HAP-1 (cell line): ENCODE measurements around the gene PYM1.

ENCODE experiments used
- DNase-seq, 2 experiments: peaks; one replicate each; pipeline ENCODE4 v3.0.0-alpha.2; 2016 to 2020; ENCODE audit warnings: low spot score in 2 of 2
- H3K27me3 ChIP-seq: fragments of 250-450 bp; sonication (Bioruptor Pico); 2 replicates; pipeline ENCODE4 v1.5.1; 2020; ENCODE audit warnings: low read depth, mild to moderate bottlenecking, moderate library complexity
- H3K36me3 ChIP-seq: fragments of 250-450 bp; sonication (Bioruptor Pico); replicated peaks from 2 replicates; pipeline ENCODE4 v1.5.1; 2020; ENCODE audit warnings: mild to moderate bottlenecking
- H3K4me1 ChIP-seq: fragments of 250-450 bp; sonication (Bioruptor Pico); 2 replicates; pipeline ENCODE4 v1.5.1; 2020; ENCODE audit warnings: mild to moderate bottlenecking
- H3K4me3 ChIP-seq: fragments of 250-450 bp; sonication (Bioruptor Pico); 2 replicates; pipeline ENCODE4 v1.5.1; 2020; ENCODE audit warnings: mild to moderate bottlenecking, moderate library complexity
- H3K9me3 ChIP-seq: fragments of 250-450 bp; sonication (Bioruptor Pico); 2 replicates; pipeline ENCODE4 v1.5.1; 2020; ENCODE audit warnings: mild to moderate bottlenecking, moderate library complexity
- in situ Hi-C: fragments of 300-500 bp; cut with MboI; formaldehyde crosslinking; loops from 3 replicates; pipeline ENCODE4 v1.14.3; 2020; ENCODE audit warnings: low sequenced_read_pairs, inconsistent platforms, mixed read lengths

Gene PYM1

DNA sequence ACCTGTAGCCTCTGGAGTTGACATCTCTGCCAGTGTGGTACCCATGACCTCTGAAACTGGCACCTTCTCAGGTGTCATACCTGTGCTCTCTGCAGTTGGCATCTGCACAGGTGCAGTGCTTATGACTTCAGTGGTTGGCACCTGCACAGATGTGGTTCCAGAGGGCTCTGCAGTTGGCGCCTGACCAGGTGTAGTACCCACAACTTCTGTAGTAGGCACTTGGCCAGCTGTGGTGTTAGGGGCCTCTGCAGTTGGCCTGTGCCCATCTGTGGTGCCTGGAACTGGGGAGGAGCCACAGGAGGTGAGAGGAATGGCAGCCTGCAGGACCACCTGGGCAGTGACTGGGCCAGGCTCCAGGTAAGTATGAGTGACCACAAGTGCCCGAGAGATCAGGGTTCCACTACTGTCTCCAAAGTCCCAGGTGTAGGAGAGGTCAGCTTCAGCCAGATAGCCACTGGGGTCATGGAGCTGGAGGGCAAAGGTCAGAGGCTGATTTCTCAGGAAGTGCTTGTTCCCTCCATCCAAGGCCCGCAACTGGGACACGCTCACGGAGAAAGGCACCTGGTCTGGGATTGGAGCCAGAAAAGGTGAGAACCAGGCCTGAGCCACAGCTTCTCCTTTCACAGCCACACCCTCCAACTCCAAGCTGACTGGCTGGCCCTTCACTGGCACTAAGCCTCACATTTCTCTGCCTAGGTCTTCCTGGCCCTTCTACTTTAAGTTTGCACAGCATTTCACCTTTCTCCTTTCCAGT, 29.6 kb upstream of the PYM1 start:
- no peaks in the 10 kb centered on the region for H3K36me3 ChIP-seq

DNA sequence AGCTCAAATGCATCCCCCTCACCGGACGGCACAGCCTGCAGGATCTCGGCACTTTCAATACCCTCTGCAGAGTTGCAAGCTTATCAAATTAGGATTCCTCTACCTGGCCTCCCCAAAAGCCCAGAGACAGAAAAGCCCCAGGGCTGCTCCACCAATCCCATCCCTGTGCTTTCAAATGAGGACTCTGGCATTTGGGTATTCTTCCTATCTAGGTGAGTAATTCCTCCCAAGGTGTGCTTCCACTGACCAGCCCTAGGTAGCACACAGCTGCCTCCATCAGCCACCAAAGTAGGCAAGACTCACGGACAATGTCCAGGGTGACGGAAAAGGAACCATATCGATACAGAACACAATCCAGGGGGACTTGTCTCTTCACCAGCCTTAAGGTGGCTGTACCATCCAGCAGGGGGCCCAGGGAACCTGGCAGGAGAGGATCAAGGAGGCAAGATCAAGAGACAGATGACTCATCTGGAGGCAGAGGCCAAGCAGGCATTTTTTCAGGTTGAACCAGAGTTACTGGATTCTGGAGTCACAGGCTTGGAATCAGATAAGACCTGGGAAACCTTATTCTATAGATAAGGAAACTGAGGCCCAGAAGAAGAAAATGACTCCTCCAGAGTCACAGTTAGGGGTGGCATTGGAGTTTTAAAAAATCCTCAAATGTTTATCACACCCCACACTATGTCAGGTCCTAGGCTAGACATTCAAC, 28.3 kb upstream of the PYM1 start:
- Histone ChIP-seq H3K4me3 (no peak overlapping the region), H3K4me1 (no peaks in the 10 kb centered on the region), H3K9me3 (no peaks in the 10 kb centered on the region), H3K27me3 (no peaks in the 10 kb centered on the region), H3K36me3 (no peaks in the 10 kb centered on the region; the same call in 1 of the 2 replicates)
- peak in 1 of 2 experiments; percentile 40 for DNase-seq
- in situ Hi-C loops: no loop called here

More for the DNA sequence above, 29.6 kb upstream of the PYM1 start:
- no peak for DNase-seq
- Histone ChIP-seq H3K9me3 (no peaks in the 10 kb centered on the region), H3K4me3 (no peak overlapping the region), H3K27me3 (no peaks in the 10 kb centered on the region), H3K4me1 (no peaks in the 10 kb centered on the region)
- in situ Hi-C loops: no loop called here

GRCh38 chr12:55955344-55955743, 27.6 kb upstream of the PYM1 start:
- no peak for DNase-seq
- H3K36me3 ChIP-seq: no peaks in the 10 kb centered on the region; the same call in 1 of the 2 replicates
- no peaks in the 10 kb centered on the region for H3K27me3 ChIP-seq
- H3K4me1 ChIP-seq: no peaks in the 10 kb centered on the region
- H3K4me3 ChIP-seq: no peak overlapping the region
- in situ Hi-C loops: no loop called here
- no peaks in the 10 kb centered on the region for H3K9me3 ChIP-seq

GRCh38 chr12:55946553-55946952, 18.9 kb upstream of the PYM1 start:
- no peak for DNase-seq
- in situ Hi-C loops: no loop called here
- Histone ChIP-seq H3K4me3 (no peak overlapping the region), H3K27me3 (no peaks in the 10 kb centered on the region), H3K4me1 (no peaks in the 10 kb centered on the region), H3K36me3 (no peaks in the 10 kb centered on the region), H3K9me3 (no peaks in the 10 kb centered on the region)

DNA sequence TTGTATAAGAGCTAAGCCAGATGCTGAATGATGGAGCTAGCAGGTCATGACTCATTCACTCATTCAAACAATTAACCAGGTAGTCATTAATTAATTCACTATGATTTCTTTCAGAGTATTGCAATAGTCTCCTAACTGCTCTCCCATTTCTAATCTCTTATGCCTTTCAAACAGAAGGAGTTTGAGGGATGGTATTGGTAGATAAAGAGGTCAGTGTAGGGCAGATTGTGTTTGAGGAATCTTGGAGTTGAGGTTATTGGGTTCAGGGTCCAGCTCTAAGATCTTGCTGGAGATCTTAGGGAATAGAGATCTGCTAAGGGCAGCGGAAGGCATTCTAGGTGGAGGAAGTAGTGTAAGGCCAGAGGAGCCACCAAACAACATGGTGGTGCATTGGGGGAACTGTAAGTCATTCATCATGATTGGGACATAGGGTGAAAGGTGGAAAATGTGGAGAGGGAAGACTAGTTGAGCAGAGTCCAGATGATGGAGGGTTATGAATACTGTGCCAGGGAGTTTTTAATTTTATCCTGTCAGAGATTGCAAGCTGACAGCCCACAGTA, 15.0 kb upstream of the PYM1 start:
- Histone ChIP-seq H3K9me3 (no peaks in the 10 kb centered on the region), H3K4me3 (no peak overlapping the region), H3K27me3 (no peaks in the 10 kb centered on the region), H3K4me1 (peaks cover 3% of the 10 kb centered on the region), H3K36me3 (no peaks in the 10 kb centered on the region; the same call in 1 of the 2 replicates)
- DNase-seq: no peak
- in situ Hi-C loops: no loop called here

GRCh38 chr12:55942055-55942454, 14.4 kb upstream of the PYM1 start:
- Histone ChIP-seq H3K4me1 (peaks cover 3% of the 10 kb centered on the region), H3K4me3 (no peak overlapping the region), H3K9me3 (no peaks in the 10 kb centered on the region), H3K27me3 (no peaks in the 10 kb centered on the region), H3K36me3 (no peaks in the 10 kb centered on the region; the same call in 1 of the 2 replicates)
- no peak for DNase-seq
- in situ Hi-C loops: no loop called here

- Histone ChIP-seq H3K9me3 (no peaks in the 10 kb centered on the region), H3K27me3 (no peaks in the 10 kb centered on the region), H3K4me1 (peaks cover 3% of the 10 kb centered on the region), H3K36me3 (no peaks in the 10 kb centered on the region; the same call in 1 of the 2 replicates), H3K4me3 (no peak overlapping the region)
- peak; percentile 78 to 91 for DNase-seq
- in situ Hi-C loops: no loop called here
Observed at GRCh38 chr12:55940065-55940732, 12.5 kb upstream of the PYM1 start.

- H3K36me3 ChIP-seq: no peaks in the 10 kb centered on the region; the same call in 1 of the 2 replicates
- no peaks in the 10 kb centered on the region for H3K9me3 ChIP-seq
- no peaks in the 10 kb centered on the region for H3K27me3 ChIP-seq
- no peak for DNase-seq
- in situ Hi-C loops: no loop called here
- H3K4me1 ChIP-seq: peaks cover 3% of the 10 kb centered on the region
- no peak overlapping the region for H3K4me3 ChIP-seq
Observed at GRCh38 chr12:55938826-55939501, 11.3 kb upstream of the PYM1 start.

DNA sequence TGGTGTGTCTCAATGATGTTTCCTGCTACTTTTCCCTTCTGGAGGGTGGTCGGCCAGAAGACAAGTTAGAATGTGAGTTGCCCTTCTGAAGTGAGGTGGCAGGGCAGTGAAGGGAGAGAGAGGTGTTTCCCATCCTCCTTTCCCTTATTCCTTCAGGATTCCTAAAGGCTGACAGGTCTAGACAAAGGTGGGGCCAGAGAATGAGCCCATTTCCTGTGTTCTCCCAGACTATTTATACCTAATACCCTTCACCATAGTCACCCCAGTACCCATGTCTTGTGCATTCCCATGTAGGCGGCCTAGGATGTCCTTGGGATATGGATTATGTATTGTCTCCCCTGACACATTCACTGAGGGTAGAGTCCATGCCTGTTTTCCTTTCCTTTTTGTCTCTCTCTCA, 10.3 kb upstream of the PYM1 start:
- Histone ChIP-seq H3K27me3 (no peaks in the 10 kb centered on the region), H3K36me3 (no peaks in the 10 kb centered on the region; the same call in 1 of the 2 replicates), H3K9me3 (no peaks in the 10 kb centered on the region), H3K4me3 (no peak overlapping the region), H3K4me1 (peaks cover 3% of the 10 kb centered on the region)
- in situ Hi-C loops: no loop called here
- no peak for DNase-seq

DNA sequence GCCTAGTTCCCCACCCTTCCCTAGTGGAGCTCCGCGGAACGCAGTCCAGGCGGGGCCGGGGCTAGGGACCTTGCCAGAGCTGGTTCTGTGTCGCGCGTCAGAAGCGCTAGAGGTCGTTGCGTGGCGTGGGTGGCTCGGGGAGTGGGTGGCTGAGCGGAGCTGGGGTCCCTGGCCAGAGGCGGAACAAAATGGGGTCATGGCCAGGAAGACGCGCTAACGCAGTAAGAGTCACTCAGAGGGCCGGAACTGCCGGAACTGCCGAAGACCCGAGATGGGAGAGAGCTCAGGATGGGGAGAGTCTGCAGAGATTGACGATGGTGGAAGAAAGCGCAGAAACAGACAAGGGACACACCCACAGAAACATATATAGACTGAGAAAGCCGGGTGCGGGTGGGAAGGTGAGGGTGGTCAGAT, 8.1 kb upstream of the PYM1 start:
- no peaks in the 10 kb centered on the region; the same call in 1 of the 2 replicates for H3K36me3 ChIP-seq
- no peak overlapping the region for H3K4me3 ChIP-seq
- H3K9me3 ChIP-seq: no peaks in the 10 kb centered on the region
- in situ Hi-C loops: no loop called here
- DNase-seq: no peak
- H3K27me3 ChIP-seq: no peaks in the 10 kb centered on the region
- H3K4me1 ChIP-seq: peaks cover 12% of the 10 kb centered on the region

- in situ Hi-C loops: no loop called here
- Histone ChIP-seq H3K9me3 (no peaks in the 10 kb centered on the region), H3K4me1 (peaks cover 16% of the 10 kb centered on the region), H3K36me3 (no peaks in the 10 kb centered on the region; the same call in 1 of the 2 replicates), H3K27me3 (no peaks in the 10 kb centered on the region), H3K4me3 (no peak overlapping the region)
- DNase-seq: no peak
Observed at GRCh38 chr12:55934773-55935172, 7.1 kb upstream of the PYM1 start.

DNA sequence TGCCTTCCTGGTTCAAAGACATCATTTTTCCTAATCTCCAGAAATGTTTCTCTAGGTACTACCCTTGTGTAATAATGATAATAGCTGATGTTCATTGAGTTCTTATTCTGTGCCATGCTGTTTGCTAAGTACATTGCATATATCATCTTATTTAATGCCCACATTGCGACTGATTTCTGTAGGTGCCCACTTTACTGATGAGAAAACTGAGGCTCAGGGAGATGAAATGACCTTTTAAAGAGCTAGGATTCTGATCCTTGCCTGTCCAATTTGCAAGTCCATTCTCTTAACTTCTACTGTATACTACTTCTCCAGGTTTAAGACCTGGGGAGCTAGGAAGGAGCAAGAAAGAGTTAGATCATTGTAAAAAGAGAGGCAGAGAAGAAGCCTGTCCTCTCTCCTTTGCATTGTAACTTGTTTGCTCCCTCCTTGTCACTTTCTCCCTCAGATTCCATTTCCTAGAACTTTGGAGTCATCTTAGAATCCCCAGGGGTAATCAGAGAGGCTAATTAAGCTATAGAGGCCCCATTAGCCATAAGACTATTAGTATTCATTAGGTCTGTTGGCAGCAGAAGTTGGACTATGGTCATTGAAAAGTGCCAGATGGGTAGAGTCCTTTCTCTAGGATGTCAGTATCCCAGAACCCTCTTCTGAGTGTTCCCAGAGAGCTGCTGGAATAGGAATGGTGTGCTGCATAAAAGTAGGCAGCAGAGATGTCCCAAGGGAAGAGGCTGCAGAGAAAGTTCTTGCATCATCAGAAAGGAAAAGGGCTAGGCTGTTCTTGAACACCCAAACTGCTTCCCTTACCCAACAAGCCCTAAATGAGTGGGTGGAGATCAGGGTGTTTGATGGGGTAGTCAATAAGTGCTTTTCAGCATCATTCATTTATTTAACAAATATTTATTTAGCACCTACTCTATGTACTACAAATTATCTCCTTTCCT, 6.4 kb upstream of the PYM1 start:
- H3K4me3 ChIP-seq: no peak overlapping the region
- no peaks in the 10 kb centered on the region for H3K27me3 ChIP-seq
- H3K4me1 ChIP-seq: peaks cover 18% of the 10 kb centered on the region
- no peaks in the 10 kb centered on the region; the same call in 1 of the 2 replicates for H3K36me3 ChIP-seq
- no peak for DNase-seq
- H3K9me3 ChIP-seq: no peaks in the 10 kb centered on the region
- in situ Hi-C loops: no loop called here
